Stimulated activated CD4-positive, alpha-beta T cell treated with anti-CD3 and anti-CD28 coated beads, Interleukin-2, amount 100 ng/mL, for 4 hours (primary cell): ENCODE measurements around the gene SLC1A4.
"Not testable (repeated sequence)": the region's sequence is repeated elsewhere in the genome, so short reads cannot be mapped to it uniquely, and the experiment has no call there.

Source experiments
- DNase-seq: peaks from one replicate; pipeline ENCODE4 v3.0.0-alpha.2; 2020; ENCODE audit warnings: low read depth

The SLC1A4 gene

GRCh38 chr2:65026704-65027464, 37.7 kb downstream of the SLC1A4 start:
- DNase-seq: no peak

- no peak for DNase-seq
Observed at GRCh38 chr2:65027616-65028244, 38.5 kb downstream of the SLC1A4 start.

GRCh38 chr2:65030476-65031332, 41.5 kb downstream of the SLC1A4 start:
- no peak for DNase-seq

- DNase-seq: no peak
Observed at GRCh38 chr2:65031341-65032018, 42.3 kb downstream of the SLC1A4 start.

- no peak for DNase-seq
Observed at GRCh38 chr2:65032019-65032975, 43.1 kb downstream of the SLC1A4 start.

GRCh38 chr2:65033178-65033577, 44.0 kb downstream of the SLC1A4 start:
- no peak for DNase-seq

GRCh38 chr2:65033667-65034066, 44.5 kb downstream of the SLC1A4 start:
- DNase-seq: not testable (repeated sequence)

GRCh38 chr2:65035351-65035943, 46.2 kb downstream of the SLC1A4 start:
- DNase-seq: no peak

- no peak for DNase-seq
Observed at GRCh38 chr2:65037178-65037577, 48.0 kb downstream of the SLC1A4 start.

- no peak for DNase-seq
Observed at GRCh38 chr2:65039640-65040039, 50.4 kb downstream of the SLC1A4 start.

- peak; percentile 69 for DNase-seq
Observed at GRCh38 chr2:65040400-65041261, 51.4 kb downstream of the SLC1A4 start.

GRCh38 chr2:65043001-65043400, 53.8 kb downstream of the SLC1A4 start:
- DNase-seq: no peak

- DNase-seq: no peak
Observed at GRCh38 chr2:65044097-65044735, 55.0 kb downstream of the SLC1A4 start.

- DNase-seq: no peak
Observed at GRCh38 chr2:65045651-65046050, 56.5 kb downstream of the SLC1A4 start.

GRCh38 chr2:65046633-65047407, 57.6 kb downstream of the SLC1A4 start:
- DNase-seq: no peak

GRCh38 chr2:65049010-65049639, 59.9 kb downstream of the SLC1A4 start:
- no peak for DNase-seq

- no peak for DNase-seq
Observed at GRCh38 chr2:65050931-65051330, 61.7 kb downstream of the SLC1A4 start.

- no peak for DNase-seq
Observed at GRCh38 chr2:65053199-65053598, 64.0 kb downstream of the SLC1A4 start.
